Fibroblast of lung (primary cell): Measurements from ENCODE around the gene DNAH1.

ENCODE experiments used
- EZH2 ChIP-seq: IDR thresholded peaks from 2 replicates; pipeline ENCODE4 v1.5.1; 2012; ENCODE audit warnings: low read length, control low read depth, mild to moderate bottlenecking; ENCODE audit errors: missing control alignments
- TF ChIP-seq, protein P1 (sequence below), 2 donors: IDR thresholded peaks in 1 of 2; conservative IDR thresholded peaks in 1 of 2; 1 replicate in 1 of 2; 2 replicates in 1 of 2; pipeline ENCODE4 v1.5.1; 2011 to 2012; ENCODE audit warnings: low read length in 2 of 2, control low read depth in 1 of 2, inconsistent platforms in 1 of 2, low read depth in 1 of 2, mild to moderate bottlenecking in 1 of 2

DNA sequence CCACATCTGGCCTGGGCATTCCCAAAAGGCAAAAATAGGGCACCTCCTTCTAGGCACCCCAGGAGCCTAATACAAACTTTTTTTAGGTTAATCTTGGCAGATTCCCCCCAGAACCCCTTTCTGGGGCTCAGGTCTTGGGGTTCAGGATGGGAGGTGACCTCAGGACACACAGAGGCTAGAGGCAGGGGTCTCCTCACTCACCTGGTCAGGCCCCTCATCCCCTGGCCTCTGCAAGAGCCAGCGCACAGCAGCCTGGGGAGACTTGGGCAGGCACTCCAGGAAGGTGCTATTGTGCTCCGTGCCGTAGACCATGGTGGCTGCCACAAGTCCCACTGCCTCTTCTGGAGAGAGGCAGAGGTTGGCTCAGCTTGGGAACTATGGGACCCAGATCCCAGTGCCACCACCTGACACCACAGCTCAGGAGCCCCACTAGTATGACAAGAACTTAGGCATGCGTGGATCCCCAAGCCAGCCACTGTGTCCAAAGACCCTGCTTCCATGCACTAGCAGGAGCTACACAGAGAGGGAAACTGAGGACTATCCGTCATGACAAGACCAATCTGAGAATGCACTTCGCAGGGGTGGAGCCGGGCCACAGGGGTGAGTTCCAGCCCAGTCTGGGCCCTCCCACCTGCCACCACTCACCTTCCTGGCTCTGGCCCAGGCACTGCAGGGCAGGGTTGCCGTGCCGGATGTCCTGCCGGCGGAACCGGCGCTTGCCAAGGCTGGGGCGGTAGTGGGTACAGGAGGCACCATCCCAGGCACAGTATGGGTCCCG, 121.4 kb downstream of the DNAH1 start:
- TF ChIP-seq, protein P1, sequence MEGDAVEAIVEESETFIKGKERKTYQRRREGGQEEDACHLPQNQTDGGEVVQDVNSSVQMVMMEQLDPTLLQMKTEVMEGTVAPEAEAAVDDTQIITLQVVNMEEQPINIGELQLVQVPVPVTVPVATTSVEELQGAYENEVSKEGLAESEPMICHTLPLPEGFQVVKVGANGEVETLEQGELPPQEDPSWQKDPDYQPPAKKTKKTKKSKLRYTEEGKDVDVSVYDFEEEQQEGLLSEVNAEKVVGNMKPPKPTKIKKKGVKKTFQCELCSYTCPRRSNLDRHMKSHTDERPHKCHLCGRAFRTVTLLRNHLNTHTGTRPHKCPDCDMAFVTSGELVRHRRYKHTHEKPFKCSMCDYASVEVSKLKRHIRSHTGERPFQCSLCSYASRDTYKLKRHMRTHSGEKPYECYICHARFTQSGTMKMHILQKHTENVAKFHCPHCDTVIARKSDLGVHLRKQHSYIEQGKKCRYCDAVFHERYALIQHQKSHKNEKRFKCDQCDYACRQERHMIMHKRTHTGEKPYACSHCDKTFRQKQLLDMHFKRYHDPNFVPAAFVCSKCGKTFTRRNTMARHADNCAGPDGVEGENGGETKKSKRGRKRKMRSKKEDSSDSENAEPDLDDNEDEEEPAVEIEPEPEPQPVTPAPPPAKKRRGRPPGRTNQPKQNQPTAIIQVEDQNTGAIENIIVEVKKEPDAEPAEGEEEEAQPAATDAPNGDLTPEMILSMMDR (conservative IDR thresholded peaks at IDR 0.05 in 1 of 2, IDR thresholded peaks at IDR 0.05 in 1 of 2; ENCODE audit: low read depth in 1 of 2, low read length in 2 of 2), result no peak
- TF ChIP-seq EZH2, result no peak
